Stimulated activated CD4-positive, alpha-beta T cell treated with anti-CD3 and anti-CD28 coated beads, Interleukin-12 subunit alpha, Interleukin-12 subunit beta, amount 100 ng/mL, for 4 hours (primary cell): Measurements from ENCODE around the gene OR52B4.
"Not testable (repeated sequence)": the region's sequence is repeated elsewhere in the genome, so short reads cannot be mapped to it uniquely, and the experiment has no call there.

Experiments used
- DNase-seq: peaks from one replicate; pipeline ENCODE4 v3.0.0-alpha.2; 2020

Gene OR52B4

GRCh38 chr11:4368286-4368685 lies at the start of gene OR52B4:
TSS of gene OR52B4 (minus strand) at chr11:4368386. CDS start at chr11:4368295, 91 bp downstream.
- no peak for DNase-seq

DNA sequence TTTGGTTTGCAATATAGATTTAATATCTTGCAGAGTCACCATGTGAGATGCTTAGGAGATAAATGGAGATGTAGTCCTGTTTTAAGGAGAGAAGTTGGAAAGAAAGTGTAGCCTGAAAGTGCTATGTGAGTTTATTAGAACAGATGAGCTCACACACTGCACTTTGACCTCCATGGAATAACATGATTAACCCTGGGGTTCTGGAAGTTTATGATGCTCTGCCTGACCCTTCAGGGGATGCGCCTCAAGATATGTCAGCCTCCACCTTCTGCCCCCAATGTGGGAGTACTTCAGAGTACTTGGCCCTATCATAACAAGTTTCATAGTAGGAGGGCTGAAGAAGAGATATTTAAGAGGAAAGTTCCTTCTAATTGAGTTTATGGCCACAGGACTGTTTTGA lies 48.6 kb upstream of the OR52B4 start:
- DNase-seq, result no peak

GRCh38 chr11:4416306-4416705 lies 48.1 kb upstream of the OR52B4 start:
- no peak for DNase-seq

DNA sequence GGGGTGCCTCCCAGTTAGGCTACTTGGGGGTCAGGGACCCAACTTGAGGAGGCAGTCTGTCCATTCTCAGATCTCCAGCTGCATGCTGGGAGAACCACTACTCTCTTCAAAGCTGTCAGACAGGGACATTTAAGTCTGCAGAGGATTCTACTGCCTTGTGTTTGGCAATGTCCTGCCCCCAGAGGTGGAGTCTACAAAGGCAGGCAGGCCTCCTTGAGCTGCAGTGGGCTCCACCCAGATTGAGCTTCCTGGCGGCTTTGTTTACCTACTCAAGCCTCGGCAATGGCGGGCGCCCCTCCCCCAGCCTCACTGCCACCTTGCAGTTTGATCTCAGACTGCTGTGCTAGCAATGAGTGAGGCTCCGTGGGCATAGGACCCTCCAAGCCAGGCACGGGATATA lies 38.0 kb upstream of the OR52B4 start:
- not testable (repeated sequence) for DNase-seq

DNA sequence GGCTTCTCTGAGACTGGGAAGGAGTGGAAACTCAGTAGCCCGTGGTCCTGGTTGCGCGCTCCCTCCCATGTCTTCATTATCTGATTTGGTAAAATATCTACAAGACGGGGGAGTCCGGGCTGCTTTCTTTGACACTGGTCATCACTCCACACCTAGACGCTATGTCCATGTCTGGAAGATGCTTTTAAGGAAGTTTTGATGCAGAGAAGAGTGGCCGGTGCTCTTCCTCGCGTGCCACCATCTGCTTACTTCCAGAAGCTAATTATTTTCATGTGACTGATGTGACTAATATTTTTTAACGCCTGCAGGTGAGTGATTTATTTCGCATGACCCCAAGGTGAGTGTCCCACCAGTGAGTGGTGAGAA lies 25.7 kb upstream of the OR52B4 start:
- DNase-seq, result no peak

GRCh38 chr11:4393209-4393857 lies 25.1 kb upstream of the OR52B4 start, which contains the start of gene TRIM21:
TSS of gene TRIM21 (minus strand) at chr11:4393702. CDS start at chr11:4390409, 3,293 bp downstream.
- peak; percentile 81 for DNase-seq

DNA sequence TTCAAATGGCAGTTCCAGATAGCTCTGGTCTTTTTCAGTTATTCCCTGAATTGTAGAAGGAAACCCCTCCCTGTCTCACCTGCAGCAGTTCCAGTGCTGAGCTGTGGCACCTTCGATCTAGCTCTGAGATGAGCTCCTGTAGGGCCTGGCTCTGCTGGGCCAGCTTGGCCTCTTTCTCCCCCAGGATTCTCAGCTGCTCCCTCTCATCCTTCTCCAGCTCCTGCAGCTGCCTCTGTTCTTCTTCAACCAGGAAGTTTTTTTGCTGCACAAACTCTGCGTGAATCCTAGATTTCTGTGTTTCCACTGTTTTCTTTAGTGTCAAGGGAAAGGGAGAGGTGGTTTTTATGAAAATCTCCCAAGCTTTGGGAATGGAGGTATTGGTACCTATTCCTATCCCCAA lies 20.0 kb upstream of the OR52B4 start:
- no peak for DNase-seq

DNA sequence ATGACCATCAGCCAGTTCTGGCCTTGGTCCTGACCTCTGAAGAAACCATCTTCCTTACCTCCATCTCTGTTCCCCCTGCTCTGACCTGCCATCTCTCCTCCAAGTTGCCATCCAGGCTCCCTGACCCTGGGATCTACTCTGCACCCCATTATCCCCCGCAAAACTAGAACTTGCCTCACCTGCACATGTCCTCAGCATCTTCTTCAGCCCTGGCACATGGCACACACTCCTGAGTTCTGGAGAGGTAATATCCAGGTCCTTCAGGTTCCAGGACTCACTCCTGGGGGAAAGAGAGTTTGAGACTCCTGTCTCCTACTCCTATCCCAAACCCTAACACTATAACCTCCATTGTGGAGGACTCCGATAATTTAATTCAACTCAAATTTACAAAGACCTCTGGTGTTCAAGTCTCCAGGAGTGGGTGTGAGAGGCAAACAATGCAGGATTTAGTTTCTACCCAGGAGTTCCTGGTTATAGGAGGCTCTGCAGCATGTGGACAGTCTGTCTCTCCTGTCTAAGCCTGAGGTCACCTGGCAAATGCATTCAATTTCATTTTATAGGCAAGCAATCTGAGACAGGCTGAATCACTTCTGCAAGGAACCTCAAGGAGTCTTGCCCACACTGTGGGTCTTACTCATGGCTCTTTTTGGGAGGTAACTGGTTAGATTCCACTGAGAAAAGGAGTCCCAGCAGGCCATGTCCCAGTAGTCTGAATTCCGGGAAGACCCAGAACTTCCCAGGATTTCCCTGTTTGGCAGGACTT lies 18.0 kb upstream of the OR52B4 start:
- DNase-seq, result no peak

GRCh38 chr11:4381901-4382300 lies 13.7 kb upstream of the OR52B4 start:
- DNase-seq, result no peak

GRCh38 chr11:4375431-4376140 lies 7.4 kb upstream of the OR52B4 start:
- no peak for DNase-seq

- no peak for DNase-seq
These were observed 2.0 kb upstream of the OR52B4 start for GRCh38 chr11:4370166-4370565.

DNA sequence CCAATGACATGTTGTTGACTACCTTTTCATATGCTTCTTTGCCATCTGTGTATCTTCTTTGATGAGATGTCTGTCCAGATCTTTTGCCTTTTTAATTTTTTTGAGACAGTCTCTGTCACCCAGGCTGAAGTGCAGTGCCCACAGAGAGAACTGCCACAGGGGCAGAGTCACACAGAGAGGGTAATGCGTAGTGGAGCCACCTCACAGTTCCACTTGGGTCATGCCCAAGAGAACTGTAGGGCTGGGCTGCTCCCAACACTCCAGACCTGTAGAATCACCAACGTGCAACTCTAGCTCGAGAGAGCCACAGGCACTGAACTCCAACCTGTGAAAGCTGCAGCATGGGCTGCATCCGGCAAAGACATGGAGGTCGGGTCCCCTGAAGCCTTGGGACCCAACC lies 20.0 kb downstream of the OR52B4 start:
- DNase-seq, result not testable (repeated sequence)

DNA sequence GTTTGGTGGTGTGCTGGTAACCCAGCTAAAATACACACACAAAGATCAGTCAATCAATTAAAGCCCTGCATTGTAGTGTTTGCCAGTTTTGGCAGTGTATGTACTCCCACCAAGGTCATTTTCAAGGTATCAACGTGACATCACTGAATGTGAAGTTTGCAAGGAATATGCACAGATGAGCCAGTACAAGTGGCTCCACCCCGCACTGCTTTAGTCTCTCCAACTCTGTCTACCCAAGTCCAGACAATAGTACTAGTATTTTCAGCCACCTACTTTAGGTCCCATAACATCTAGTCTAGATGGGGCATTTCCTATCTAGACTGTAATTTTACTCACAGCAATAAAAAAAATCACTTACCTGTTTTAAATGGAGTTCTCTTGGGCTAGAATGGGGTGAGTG lies 22.8 kb downstream of the OR52B4 start:
- DNase-seq, result not testable (repeated sequence)

DNA sequence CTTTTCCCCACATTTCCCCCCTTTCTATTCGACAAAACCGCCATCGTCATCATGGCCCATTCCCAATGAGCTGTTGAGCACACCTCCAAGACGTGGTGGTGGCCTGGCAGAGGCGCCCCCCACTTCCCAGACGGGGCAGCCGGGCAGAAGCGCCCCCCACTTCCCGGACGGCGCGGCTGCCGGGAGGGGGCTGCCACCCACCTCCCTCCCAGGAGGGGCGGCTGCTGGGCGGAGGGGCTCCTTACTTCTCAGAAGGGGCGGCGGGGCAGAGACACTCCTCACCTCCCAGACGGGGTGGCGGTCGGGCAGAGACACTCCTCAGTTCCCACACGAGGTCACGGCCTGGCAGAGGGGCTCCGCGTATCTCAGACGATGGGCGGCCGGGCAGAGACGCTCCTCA lies 33.8 kb downstream of the OR52B4 start:
- DNase-seq, result not testable (repeated sequence)
